GM19467 (cell line): Measurements from ENCODE around the gene MYO5B.
"Not testable (repeated sequence)": the region's sequence is repeated elsewhere in the genome, so short reads cannot be mapped to it uniquely, and the experiment has no call there.

Experiments
- ATAC-seq: cut with Tn5 transposase; IDR thresholded peaks from one replicate; pipeline ENCODE4 v1.9.1; 2021; ENCODE audit warnings: mild to moderate bottlenecking, moderate library complexity; ENCODE audit not compliant: unreplicated experiment

The MYO5B gene

GRCh38 chr18:50105027-50105426, 89.9 kb downstream of the MYO5B start:
- ATAC-seq, result no peak

- no peak for ATAC-seq
Measured at GRCh38 chr18:50104421-50104820, 90.5 kb downstream of the MYO5B start.

- ATAC-seq, result peak; percentile 62
Measured at GRCh38 chr18:50099725-50100407, 95.1 kb downstream of the MYO5B start.

GRCh38 chr18:50097702-50098101, 97.2 kb downstream of the MYO5B start:
- ATAC-seq, result no peak

- ATAC-seq, result no peak
Measured at GRCh38 chr18:50096766-50097435, 98.0 kb downstream of the MYO5B start.

GRCh38 chr18:50094786-50095185, 100.2 kb downstream of the MYO5B start:
- not testable (repeated sequence) for ATAC-seq

- ATAC-seq, result no peak
Measured at GRCh38 chr18:50094221-50094773, 100.7 kb downstream of the MYO5B start.

GRCh38 chr18:50093366-50094064, 101.4 kb downstream of the MYO5B start:
- no peak for ATAC-seq

GRCh38 chr18:50092245-50092805, 102.6 kb downstream of the MYO5B start:
- no peak for ATAC-seq

- ATAC-seq, result no peak
Measured at GRCh38 chr18:50091509-50092244, 103.3 kb downstream of the MYO5B start.

- ATAC-seq, result no peak
Measured at GRCh38 chr18:50090370-50091312, 104.3 kb downstream of the MYO5B start.

- ATAC-seq, result no peak
Measured at GRCh38 chr18:50089702-50090101, 105.2 kb downstream of the MYO5B start.

- no peak for ATAC-seq
Measured at GRCh38 chr18:50083708-50084107, 111.2 kb downstream of the MYO5B start.

GRCh38 chr18:50080932-50081560, 113.9 kb downstream of the MYO5B start:
- ATAC-seq, result no peak

- no peak for ATAC-seq
Measured at GRCh38 chr18:50080316-50080715, 114.6 kb downstream of the MYO5B start.

- ATAC-seq, result no peak
Measured at GRCh38 chr18:50079571-50080295, 115.2 kb downstream of the MYO5B start.

- no peak for ATAC-seq
Measured at GRCh38 chr18:50076277-50076676, 118.7 kb downstream of the MYO5B start.

GRCh38 chr18:50075772-50076171, 119.2 kb downstream of the MYO5B start:
- ATAC-seq, result no peak
